Fibroblast of the aortic adventitia (primary cell): Measurements from ENCODE around the gene CD300LG. TPM values are rescaled to one million over a fixed set of nuclear protein-coding genes. Genes with fewer than 3 reads are reported as not detected.

Source experiments
- DNase-seq: peaks from one replicate; pipeline ENCODE4 v3.0.0-alpha.2; 2010; ENCODE audit warnings: low read depth
- H3K4me3 ChIP-seq: 2 replicates; pipeline ENCODE4 v1.5.1; 2011; ENCODE audit warnings: low read depth, mild to moderate bottlenecking, control low read depth, low read length, moderate library complexity
- CTCF ChIP-seq: IDR thresholded peaks from 2 replicates; pipeline ENCODE4 v1.5.1; 2011; ENCODE audit warnings: mild to moderate bottlenecking, low read length, control low read depth, inconsistent platforms; ENCODE audit not compliant: insufficient read depth
- total RNA-seq: library from RNA; depleted of rRNA; stranded (reverse); fragments of >200 nt; gene quantifications from 2 replicates; pipeline ENCODE4 v1.2.3, GENCODE V29; 2012; ENCODE audit warnings: low replicate concordance

Gene CD300LG
- total RNA-seq, 1 donor = not detected

GRCh38 chr17:43814714-43815113 is 32.3 kb upstream of the CD300LG start:
- DNase-seq = peak; percentile 70
- TF ChIP-seq CTCF = no peak
- no peak overlapping the region for H3K4me3 ChIP-seq

- H3K4me3 ChIP-seq = no peak overlapping the region
- no peak for TF ChIP-seq CTCF
- no peak for DNase-seq
These were observed 30.3 kb upstream of the CD300LG start for GRCh38 chr17:43816336-43817320.

GRCh38 chr17:43817826-43818225 is 29.1 kb upstream of the CD300LG start:
- DNase-seq = no peak
- no peak overlapping the region for H3K4me3 ChIP-seq
- TF ChIP-seq CTCF = no peak

- H3K4me3 ChIP-seq = no peak overlapping the region
- DNase-seq = no peak
- TF ChIP-seq CTCF = no peak
These were observed 28.0 kb upstream of the CD300LG start for GRCh38 chr17:43818966-43819365.

GRCh38 chr17:43820759-43821158 is 26.2 kb upstream of the CD300LG start:
- no peak for DNase-seq
- H3K4me3 ChIP-seq = no peak overlapping the region
- no peak for TF ChIP-seq CTCF

- DNase-seq = peak; percentile 56
- no peak overlapping the region for H3K4me3 ChIP-seq
- TF ChIP-seq CTCF = no peak
These were observed 24.3 kb upstream of the CD300LG start for GRCh38 chr17:43822570-43823190.
